ENCODE results near the gene MYO15B.

The MYO15B gene

GRCh38 chr17:75603123-75603522 is 15.5 kb downstream of the MYO15B start:
- no peak overlapping the region for H3K4me3 ChIP-seq (replicated peaks; ENCODE audit: low read depth, low read length)
- TF ChIP-seq CTCF (IDR thresholded peaks at IDR 0.05; ENCODE audit: low read depth, low read length, missing control alignments): no peak
- no peak for DNase-seq (ENCODE audit: extremely low read depth, low read depth)

- no peak for TF ChIP-seq CTCF (IDR thresholded peaks at IDR 0.05; ENCODE audit: low read depth, low read length, missing control alignments)
- no peak for DNase-seq (ENCODE audit: extremely low read depth, low read depth)
- no peak overlapping the region for H3K4me3 ChIP-seq (replicated peaks; ENCODE audit: low read depth, low read length)
Observed at GRCh38 chr17:75604034-75604695, 16.6 kb downstream of the MYO15B start.

GRCh38 chr17:75605790-75606189 is 18.2 kb downstream of the MYO15B start:
- TF ChIP-seq CTCF (IDR thresholded peaks at IDR 0.05; ENCODE audit: low read depth, low read length, missing control alignments): no peak
- no peak overlapping the region for H3K4me3 ChIP-seq (replicated peaks; ENCODE audit: low read depth, low read length)
- DNase-seq (ENCODE audit: extremely low read depth, low read depth): no peak

- no peak for TF ChIP-seq CTCF (IDR thresholded peaks at IDR 0.05; ENCODE audit: low read depth, low read length, missing control alignments)
- no peak overlapping the region for H3K4me3 ChIP-seq (replicated peaks; ENCODE audit: low read depth, low read length)
- no peak for DNase-seq (ENCODE audit: extremely low read depth, low read depth)
Observed at GRCh38 chr17:75607086-75607485, 19.5 kb downstream of the MYO15B start.

GRCh38 chr17:75610103-75610984 is 22.7 kb downstream of the MYO15B start:
- H3K4me3 ChIP-seq (replicated peaks; ENCODE audit: low read depth, low read length): no peak overlapping the region
- DNase-seq (ENCODE audit: extremely low read depth, low read depth): no peak
- TF ChIP-seq CTCF (IDR thresholded peaks at IDR 0.05; ENCODE audit: low read depth, low read length, missing control alignments): no peak

- H3K4me3 ChIP-seq (replicated peaks; ENCODE audit: low read depth, low read length): no peak overlapping the region
- no peak for DNase-seq (ENCODE audit: extremely low read depth, low read depth)
- TF ChIP-seq CTCF (IDR thresholded peaks at IDR 0.05; ENCODE audit: low read depth, low read length, missing control alignments): no peak
Observed at GRCh38 chr17:75611851-75612429, 24.3 kb downstream of the MYO15B start.
